Breast epithelium (tissue), 3 donors: ENCODE data around the gene IL1RAP.

ENCODE experiments used
- POLR2A ChIP-seq: fragments of 450-650 bp; IDR thresholded peaks from one replicate; pipeline ENCODE4 v1.6.1; 2016; ENCODE audit warnings: antibody characterized with exemption, mild to moderate bottlenecking, moderate library complexity
- TF ChIP-seq, protein P1 (sequence below), 3 donors: fragments of 450-650 bp; IDR thresholded peaks; one replicate each; pipeline ENCODE4 v1.5.1; 2016 to 2017; ENCODE audit warnings: antibody characterized with exemption in 3 of 3, mild to moderate bottlenecking in 3 of 3, moderate library complexity in 3 of 3

- TF ChIP-seq, protein P1, sequence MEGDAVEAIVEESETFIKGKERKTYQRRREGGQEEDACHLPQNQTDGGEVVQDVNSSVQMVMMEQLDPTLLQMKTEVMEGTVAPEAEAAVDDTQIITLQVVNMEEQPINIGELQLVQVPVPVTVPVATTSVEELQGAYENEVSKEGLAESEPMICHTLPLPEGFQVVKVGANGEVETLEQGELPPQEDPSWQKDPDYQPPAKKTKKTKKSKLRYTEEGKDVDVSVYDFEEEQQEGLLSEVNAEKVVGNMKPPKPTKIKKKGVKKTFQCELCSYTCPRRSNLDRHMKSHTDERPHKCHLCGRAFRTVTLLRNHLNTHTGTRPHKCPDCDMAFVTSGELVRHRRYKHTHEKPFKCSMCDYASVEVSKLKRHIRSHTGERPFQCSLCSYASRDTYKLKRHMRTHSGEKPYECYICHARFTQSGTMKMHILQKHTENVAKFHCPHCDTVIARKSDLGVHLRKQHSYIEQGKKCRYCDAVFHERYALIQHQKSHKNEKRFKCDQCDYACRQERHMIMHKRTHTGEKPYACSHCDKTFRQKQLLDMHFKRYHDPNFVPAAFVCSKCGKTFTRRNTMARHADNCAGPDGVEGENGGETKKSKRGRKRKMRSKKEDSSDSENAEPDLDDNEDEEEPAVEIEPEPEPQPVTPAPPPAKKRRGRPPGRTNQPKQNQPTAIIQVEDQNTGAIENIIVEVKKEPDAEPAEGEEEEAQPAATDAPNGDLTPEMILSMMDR (IDR thresholded peaks at IDR 0.05) = no peak
- TF ChIP-seq POLR2A = no peak
Measured at GRCh38 chr3:190642016-190642415, 128.1 kb downstream of the IL1RAP start.
